Measurements from ENCODE around the gene OSBPL10.

The OSBPL10 gene

DNA sequence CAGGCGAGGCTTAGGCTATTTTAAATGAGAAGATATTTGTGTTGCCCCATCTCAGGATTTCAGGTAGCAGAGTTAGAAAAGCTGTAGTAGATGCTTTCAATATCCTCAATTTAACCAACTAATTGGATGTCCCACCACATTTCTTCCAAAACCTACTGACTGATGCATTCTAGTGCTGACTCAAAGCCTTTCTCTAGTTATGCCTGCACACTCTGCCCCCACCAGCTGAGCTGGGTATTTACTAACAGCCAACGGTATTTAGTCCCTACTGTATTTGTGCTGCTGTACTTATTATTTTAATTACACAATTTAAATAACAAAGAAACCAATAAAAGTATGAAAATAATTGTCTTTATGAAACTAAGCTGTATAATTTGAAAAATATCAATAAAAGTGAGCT, 139.5 kb downstream of the OSBPL10 start:
- H3K4me1 ChIP-seq (ENCODE audit: insufficient read depth, low read length, severe bottlenecking) = peaks cover 9% of the 10 kb centered on the region
- H3K79me2 ChIP-seq (ENCODE audit: insufficient read depth, low read length) = peaks cover 28% of the 10 kb centered on the region
- H2AFZ ChIP-seq (ENCODE audit: low read length) = no peak overlapping the region
- H3K36me3 ChIP-seq (ENCODE audit: insufficient read depth, low read length) = peaks cover 51% of the 10 kb centered on the region
- no peaks in the 10 kb centered on the region for H3K27me3 ChIP-seq (ENCODE audit: insufficient read depth, low read length)
- no peak overlapping the region for H3K4me3 ChIP-seq (ENCODE audit: low read depth, low read length, poor library complexity, severe bottlenecking)
- no peaks in the 10 kb centered on the region for H3K9me2 ChIP-seq (ENCODE audit: low read depth, low read length)
- H3K9ac ChIP-seq (ENCODE audit: low read length) = no peak overlapping the region
- H3K4me2 ChIP-seq (ENCODE audit: low read length) = no peak overlapping the region
- H4K20me1 ChIP-seq (ENCODE audit: insufficient read depth, low read length) = no peaks in the 10 kb centered on the region
- no peak for TF ChIP-seq EZH2 (IDR thresholded peaks at IDR 0.05; ENCODE audit: borderline replicate concordance, low read length)
- TF ChIP-seq, protein P1, sequence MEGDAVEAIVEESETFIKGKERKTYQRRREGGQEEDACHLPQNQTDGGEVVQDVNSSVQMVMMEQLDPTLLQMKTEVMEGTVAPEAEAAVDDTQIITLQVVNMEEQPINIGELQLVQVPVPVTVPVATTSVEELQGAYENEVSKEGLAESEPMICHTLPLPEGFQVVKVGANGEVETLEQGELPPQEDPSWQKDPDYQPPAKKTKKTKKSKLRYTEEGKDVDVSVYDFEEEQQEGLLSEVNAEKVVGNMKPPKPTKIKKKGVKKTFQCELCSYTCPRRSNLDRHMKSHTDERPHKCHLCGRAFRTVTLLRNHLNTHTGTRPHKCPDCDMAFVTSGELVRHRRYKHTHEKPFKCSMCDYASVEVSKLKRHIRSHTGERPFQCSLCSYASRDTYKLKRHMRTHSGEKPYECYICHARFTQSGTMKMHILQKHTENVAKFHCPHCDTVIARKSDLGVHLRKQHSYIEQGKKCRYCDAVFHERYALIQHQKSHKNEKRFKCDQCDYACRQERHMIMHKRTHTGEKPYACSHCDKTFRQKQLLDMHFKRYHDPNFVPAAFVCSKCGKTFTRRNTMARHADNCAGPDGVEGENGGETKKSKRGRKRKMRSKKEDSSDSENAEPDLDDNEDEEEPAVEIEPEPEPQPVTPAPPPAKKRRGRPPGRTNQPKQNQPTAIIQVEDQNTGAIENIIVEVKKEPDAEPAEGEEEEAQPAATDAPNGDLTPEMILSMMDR (IDR thresholded peaks at IDR 0.05; ENCODE audit: low read length) = no peak
- H3K27ac ChIP-seq (ENCODE audit: low read depth, low read length, poor library complexity, severe bottlenecking) = no peak overlapping the region
- H3K9me3 ChIP-seq (ENCODE audit: low read length) = no peaks in the 10 kb centered on the region
- no peaks in the 10 kb centered on the region for H3F3A ChIP-seq (ENCODE audit: insufficient read depth, low read length)

DNA sequence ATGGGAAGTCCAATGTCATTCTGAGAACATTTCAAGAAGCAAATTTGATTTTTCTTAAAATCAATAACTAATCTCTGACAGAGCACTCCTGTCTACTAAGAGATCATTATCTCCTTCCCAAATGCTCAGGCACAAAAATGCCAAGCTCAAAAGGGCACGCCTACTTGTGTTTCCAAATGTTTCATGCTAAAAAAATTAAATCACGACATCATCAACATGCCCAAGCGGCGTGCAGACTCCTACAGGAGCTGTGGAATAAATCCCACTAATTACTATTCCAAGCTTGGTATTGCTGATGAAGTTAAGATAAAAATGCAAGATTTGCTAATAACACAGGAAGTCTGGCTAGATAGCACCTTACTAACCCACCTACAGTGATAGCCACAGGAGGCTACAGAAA, 140.8 kb downstream of the OSBPL10 start:
- Histone ChIP-seq H3K9me2 (ENCODE audit: low read depth, low read length) (no peaks in the 10 kb centered on the region), H3K79me2 (ENCODE audit: insufficient read depth, low read length) (peaks cover 40% of the 10 kb centered on the region), H3K4me2 (ENCODE audit: low read length) (no peak overlapping the region), H3K36me3 (ENCODE audit: insufficient read depth, low read length) (peaks cover 44% of the 10 kb centered on the region), H2AFZ (ENCODE audit: low read length) (no peak overlapping the region), H4K20me1 (ENCODE audit: insufficient read depth, low read length) (no peaks in the 10 kb centered on the region), H3F3A (ENCODE audit: insufficient read depth, low read length) (no peaks in the 10 kb centered on the region), H3K27me3 (ENCODE audit: insufficient read depth, low read length) (no peaks in the 10 kb centered on the region), H3K4me3 (ENCODE audit: low read depth, low read length, poor library complexity, severe bottlenecking) (no peak overlapping the region), H3K9me3 (ENCODE audit: low read length) (no peaks in the 10 kb centered on the region), H3K27ac (ENCODE audit: low read depth, low read length, poor library complexity, severe bottlenecking) (no peak overlapping the region), H3K4me1 (ENCODE audit: insufficient read depth, low read length, severe bottlenecking) (no peaks in the 10 kb centered on the region), H3K9ac (ENCODE audit: low read length) (no peak overlapping the region)
- TF ChIP-seq EZH2 (IDR thresholded peaks at IDR 0.05; ENCODE audit: borderline replicate concordance, low read length) = no peak
- TF ChIP-seq, protein P1 (IDR thresholded peaks at IDR 0.05; ENCODE audit: low read length) = no peak

DNA sequence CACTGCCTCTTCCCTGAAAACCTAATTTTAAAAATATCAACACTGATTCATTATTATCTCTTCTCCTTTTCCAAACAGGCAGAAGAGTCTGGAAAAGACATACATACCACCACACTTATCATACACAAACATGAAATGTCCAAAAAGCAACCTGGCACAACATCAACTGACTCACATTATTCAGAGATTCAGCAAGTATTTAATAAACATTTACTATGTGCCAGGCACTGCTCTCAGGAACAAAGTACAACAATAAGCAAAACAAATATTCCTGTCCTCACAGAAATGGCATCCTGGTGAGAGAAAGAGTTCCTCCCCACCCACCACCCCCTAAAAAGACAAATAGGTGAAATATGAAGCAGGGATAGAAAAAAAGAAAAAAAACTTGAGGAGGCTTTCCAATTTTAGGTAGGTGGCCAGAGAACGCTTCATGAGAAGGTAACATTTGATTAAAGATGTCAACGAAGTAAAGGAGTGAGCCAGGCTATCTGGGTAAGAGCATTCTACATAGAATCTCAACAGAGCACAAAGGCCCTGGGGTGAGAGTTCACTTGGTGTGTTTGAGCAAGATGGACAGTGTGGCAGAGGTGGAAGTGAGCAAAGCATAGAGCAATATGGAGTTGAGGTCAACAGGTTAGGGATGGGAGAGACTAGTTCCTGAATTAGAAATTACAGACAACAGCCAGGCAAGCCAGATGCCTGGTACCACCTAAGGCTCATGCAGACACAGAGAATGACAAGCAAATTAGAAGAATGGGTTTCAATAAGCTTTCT, 141.7 kb downstream of the OSBPL10 start:
- H3K79me2 ChIP-seq (ENCODE audit: insufficient read depth, low read length) = peaks cover 48% of the 10 kb centered on the region

More for the DNA sequence above, 141.7 kb downstream of the OSBPL10 start:
- Histone ChIP-seq H3K9me3 (ENCODE audit: low read length) (no peaks in the 10 kb centered on the region), H3F3A (ENCODE audit: insufficient read depth, low read length) (no peaks in the 10 kb centered on the region), H3K9me2 (ENCODE audit: low read depth, low read length) (no peaks in the 10 kb centered on the region), H4K20me1 (ENCODE audit: insufficient read depth, low read length) (no peaks in the 10 kb centered on the region), H3K27me3 (ENCODE audit: insufficient read depth, low read length) (no peaks in the 10 kb centered on the region), H3K4me3 (ENCODE audit: low read depth, low read length, poor library complexity, severe bottlenecking) (no peak overlapping the region), H3K4me2 (ENCODE audit: low read length) (no peak overlapping the region), H3K9ac (ENCODE audit: low read length) (no peak overlapping the region), H2AFZ (ENCODE audit: low read length) (no peak overlapping the region), H3K36me3 (ENCODE audit: insufficient read depth, low read length) (peaks cover 41% of the 10 kb centered on the region), H3K27ac (ENCODE audit: low read depth, low read length, poor library complexity, severe bottlenecking) (no peak overlapping the region), H3K4me1 (ENCODE audit: insufficient read depth, low read length, severe bottlenecking) (no peaks in the 10 kb centered on the region)
- TF ChIP-seq, protein P1 (IDR thresholded peaks at IDR 0.05; ENCODE audit: low read length) = no peak
- TF ChIP-seq EZH2 (IDR thresholded peaks at IDR 0.05; ENCODE audit: borderline replicate concordance, low read length) = no peak

All from OCI-LY1 (cell line).